Measurements from ENCODE around the gene MATN3.
A peak's percentile ranks its signal among the peaks of the same experiment; 100 is the strongest.

The MATN3 gene
- total RNA-seq: 0 to 0.42 (median 0) reads per million in 9 experiments

- no peaks in the 10 kb centered on the region for H3K36me3 Mint-ChIP-seq (ENCODE audit: insufficient read depth)
- H3K27me3 Mint-ChIP-seq: peaks cover 26 to 61% of the 10 kb centered on the region in 2 donors
- DNase-seq (no peak), ATAC-seq (replicated peaks) (peak; percentile 57)
- H3K9me3 Mint-ChIP-seq: no peaks in the 10 kb centered on the region
- peak within 1 kb of the TSS in 1 of 2 donors; percentile 70 for H3K27ac Mint-ChIP-seq
- H3K4me1 Mint-ChIP-seq (ENCODE audit: low read depth in 2 of 2): peaks cover 5 to 9% of the 10 kb centered on the region in 2 donors
- peak within 1 kb of the TSS; percentile 75 to 78 for H3K4me3 Mint-ChIP-seq
Observed at GRCh38 chr2:20012282-20013125, at the start of gene MATN3. Gene MATN3 (minus strand): TSS chr2:20012668. CDS start chr2:20012631, 37 bp downstream.

- Mint-ChIP-seq H3K9me3 (no peaks in the 10 kb centered on the region), H3K36me3 (ENCODE audit: insufficient read depth) (no peaks in the 10 kb centered on the region), H3K4me1 (ENCODE audit: low read depth in 2 of 2) (no peaks in the 10 kb centered on the region), H3K27ac (no peak overlapping the region), H3K27me3 (peaks cover 3 to 25% of the 10 kb centered on the region in 2 donors), H3K4me3 (no peak overlapping the region)
- DNase-seq (no peak), ATAC-seq (replicated peaks) (no peak)
Observed at GRCh38 chr2:20061940-20062339, 49.5 kb upstream of the MATN3 start.

- no peak for DNase-seq
- Mint-ChIP-seq H3K4me1 (ENCODE audit: low read depth in 2 of 2) (no peaks in the 10 kb centered on the region), H3K36me3 (ENCODE audit: insufficient read depth) (no peaks in the 10 kb centered on the region), H3K9me3 (no peaks in the 10 kb centered on the region), H3K27ac (no peak overlapping the region), H3K27me3 (peaks cover 8 to 29% of the 10 kb centered on the region in 2 donors), H3K4me3 (no peak overlapping the region)
- no peak for ATAC-seq (replicated peaks)
Observed at GRCh38 chr2:20061476-20061875, 49.0 kb upstream of the MATN3 start.

- no peak overlapping the region for H3K4me3 Mint-ChIP-seq
- H3K27me3 Mint-ChIP-seq: peaks cover 19 to 36% of the 10 kb centered on the region in 2 donors
- H3K36me3 Mint-ChIP-seq (ENCODE audit: insufficient read depth): no peaks in the 10 kb centered on the region
- H3K27ac Mint-ChIP-seq: no peak overlapping the region
- no peak for ATAC-seq (replicated peaks)
- no peaks in the 10 kb centered on the region for H3K4me1 Mint-ChIP-seq (ENCODE audit: low read depth in 2 of 2)
- H3K9me3 Mint-ChIP-seq: no peaks in the 10 kb centered on the region
- no peak for DNase-seq
Observed at GRCh38 chr2:20060106-20060505, 47.6 kb upstream of the MATN3 start.

- Mint-ChIP-seq H3K36me3 (ENCODE audit: insufficient read depth) (no peaks in the 10 kb centered on the region), H3K9me3 (no peaks in the 10 kb centered on the region), H3K27ac (no peak overlapping the region), H3K4me1 (ENCODE audit: low read depth in 2 of 2) (no peaks in the 10 kb centered on the region), H3K4me3 (no peak overlapping the region), H3K27me3 (peaks cover 28 to 37% of the 10 kb centered on the region in 2 donors)
- DNase-seq: no peak
- ATAC-seq (replicated peaks): no peak
Observed at GRCh38 chr2:20057268-20057667, 44.8 kb upstream of the MATN3 start.

GRCh38 chr2:20054931-20055330, 42.5 kb upstream of the MATN3 start:
- no peak overlapping the region for H3K27ac Mint-ChIP-seq
- no peak for ATAC-seq (replicated peaks)
- no peak overlapping the region for H3K4me3 Mint-ChIP-seq
- peaks cover 28 to 37% of the 10 kb centered on the region in 2 donors for H3K27me3 Mint-ChIP-seq
- DNase-seq: no peak
- no peaks in the 10 kb centered on the region for H3K9me3 Mint-ChIP-seq
- peaks cover 0 to 10% of the 10 kb centered on the region in 2 donors for H3K4me1 Mint-ChIP-seq (ENCODE audit: low read depth in 2 of 2)
- no peaks in the 10 kb centered on the region for H3K36me3 Mint-ChIP-seq (ENCODE audit: insufficient read depth)

- DNase-seq: no peak
- Mint-ChIP-seq H3K36me3 (ENCODE audit: insufficient read depth) (no peaks in the 10 kb centered on the region), H3K27me3 (peaks cover 28 to 37% of the 10 kb centered on the region in 2 donors), H3K4me3 (no peak overlapping the region), H3K4me1 (ENCODE audit: low read depth in 2 of 2) (peaks cover 0 to 18% of the 10 kb centered on the region in 2 donors), H3K27ac (no peak overlapping the region), H3K9me3 (no peaks in the 10 kb centered on the region)
- no peak for ATAC-seq (replicated peaks)
Observed at GRCh38 chr2:20054119-20054518, 41.7 kb upstream of the MATN3 start.

GRCh38 chr2:20052861-20053281, 40.4 kb upstream of the MATN3 start:
- Mint-ChIP-seq H3K9me3 (no peaks in the 10 kb centered on the region), H3K36me3 (ENCODE audit: insufficient read depth) (peaks cover 4% of the 10 kb centered on the region), H3K27me3 (peaks cover 28 to 36% of the 10 kb centered on the region in 2 donors), H3K4me3 (no peak overlapping the region), H3K27ac (no peak overlapping the region), H3K4me1 (ENCODE audit: low read depth in 2 of 2) (peaks cover 0 to 26% of the 10 kb centered on the region in 2 donors)
- ATAC-seq (replicated peaks) (no peak), DNase-seq (no peak)

- ATAC-seq (replicated peaks): no peak
Observed at GRCh38 chr2:20052229-20052851, 39.9 kb upstream of the MATN3 start.

GRCh38 chr2:20051532-20052228, 39.2 kb upstream of the MATN3 start, which contains the start of gene LAPTM4A:
Gene LAPTM4A (minus strand): TSS chr2:20051628. CDS start chr2:20051520, 108 bp downstream.
- H3K27ac Mint-ChIP-seq: no peak within 1 kb of the TSS

More at GRCh38 chr2:20052229-20052851, 39.9 kb upstream of the MATN3 start:
- Mint-ChIP-seq H3K4me1 (ENCODE audit: low read depth in 2 of 2) (peaks cover 0 to 29% of the 10 kb centered on the region in 2 donors), H3K9me3 (no peaks in the 10 kb centered on the region), H3K27me3 (peaks cover 28 to 30% of the 10 kb centered on the region in 2 donors), H3K27ac (no peak overlapping the region), H3K36me3 (ENCODE audit: insufficient read depth) (peaks cover 4% of the 10 kb centered on the region), H3K4me3 (no peak overlapping the region)
- DNase-seq: no peak

GRCh38 chr2:20050646-20051531, 38.4 kb upstream of the MATN3 start:
- Mint-ChIP-seq H3K36me3 (ENCODE audit: insufficient read depth) (peaks cover 4% of the 10 kb centered on the region), H3K27ac (no peak overlapping the region), H3K4me1 (ENCODE audit: low read depth in 2 of 2) (peaks cover 0 to 29% of the 10 kb centered on the region in 2 donors), H3K9me3 (no peaks in the 10 kb centered on the region), H3K27me3 (peaks cover 16 to 17% of the 10 kb centered on the region in 2 donors), H3K4me3 (no peak overlapping the region)
- ATAC-seq (replicated peaks) (no peak), DNase-seq (peak in 2 of 3 experiments; percentile 20 to 23)

More at GRCh38 chr2:20051532-20052228, 39.2 kb upstream of the MATN3 start, which contains the start of gene LAPTM4A:
- Mint-ChIP-seq H3K36me3 (ENCODE audit: insufficient read depth) (peaks cover 4% of the 10 kb centered on the region), H3K27me3 (peaks cover 22 to 24% of the 10 kb centered on the region in 2 donors), H3K4me3 (no peak within 1 kb of the TSS), H3K9me3 (no peaks in the 10 kb centered on the region), H3K4me1 (ENCODE audit: low read depth in 2 of 2) (peaks cover 0 to 29% of the 10 kb centered on the region in 2 donors)
- ATAC-seq (replicated peaks): peak; percentile 89
- peak; percentile 94 to 96 (median 96) for DNase-seq

GRCh38 chr2:20050104-20050645, 37.7 kb upstream of the MATN3 start:
- Mint-ChIP-seq H3K27me3 (peaks cover 9 to 10% of the 10 kb centered on the region in 2 donors), H3K36me3 (ENCODE audit: insufficient read depth) (peaks cover 4% of the 10 kb centered on the region), H3K27ac (no peak overlapping the region), H3K9me3 (no peaks in the 10 kb centered on the region), H3K4me1 (ENCODE audit: low read depth in 2 of 2) (peaks cover 0 to 29% of the 10 kb centered on the region in 2 donors), H3K4me3 (no peak overlapping the region)
- peak; percentile 27 to 38 (median 31) for DNase-seq
- peak; percentile 23 for ATAC-seq (replicated peaks)

Data from effector memory CD8-positive, alpha-beta T cell (primary cell).